Measurements from ENCODE around the gene PDE4C. TPM values are rescaled to one million over a fixed set of nuclear protein-coding genes. Genes with fewer than 3 reads are reported as not detected.
A peak's percentile ranks its signal among the peaks of the same experiment; 100 is the strongest.

PDE4C gene
- total RNA-seq, result under 0.01 TPM in 2 replicates

DNA sequence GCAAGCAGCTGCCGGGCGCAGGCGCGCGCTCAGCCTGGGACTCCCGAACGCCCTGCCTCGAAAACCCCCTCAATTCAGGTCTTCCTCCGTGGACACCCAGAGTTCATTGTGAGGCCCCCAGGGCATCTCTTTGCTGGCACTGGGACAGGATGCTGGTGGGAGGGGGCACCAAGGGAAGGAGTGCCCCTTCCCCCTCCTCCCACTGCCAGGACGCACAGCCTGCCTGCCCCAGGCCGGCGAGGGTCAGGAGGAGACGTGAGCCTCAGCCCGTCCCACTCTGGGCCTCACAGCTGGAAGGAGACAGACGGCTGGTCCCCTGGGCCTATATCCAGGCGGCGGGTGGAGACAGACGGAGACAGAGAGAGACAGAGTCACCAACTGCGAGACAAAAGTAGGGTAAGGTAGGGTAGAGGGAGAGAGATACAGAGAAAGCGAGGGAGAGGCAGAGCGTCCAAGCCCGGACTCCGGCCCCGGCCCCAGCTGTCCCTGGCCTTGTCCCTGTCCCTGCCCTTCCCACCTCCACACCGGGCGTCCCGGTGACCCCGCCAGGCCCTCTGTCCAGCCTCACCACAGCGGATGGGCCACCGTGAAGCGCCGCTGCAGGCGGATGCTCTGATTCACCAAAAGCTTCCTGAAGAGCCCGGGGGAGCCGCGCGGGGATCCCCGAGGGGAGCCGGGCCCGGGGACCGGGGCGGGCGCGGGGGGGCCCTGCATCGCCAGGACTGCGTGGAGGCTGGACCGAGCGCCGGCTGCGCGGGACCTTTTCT is at the start of gene PDE4C:
TSS of gene PDE4C (minus strand) at position 737 of the 767 bp plus-strand sequence. CDS start at position 714, 23 bp downstream.
- DNase-seq (ENCODE audit: low read depth in 2 of 2), result peak; percentile 62 to 67

DNA sequence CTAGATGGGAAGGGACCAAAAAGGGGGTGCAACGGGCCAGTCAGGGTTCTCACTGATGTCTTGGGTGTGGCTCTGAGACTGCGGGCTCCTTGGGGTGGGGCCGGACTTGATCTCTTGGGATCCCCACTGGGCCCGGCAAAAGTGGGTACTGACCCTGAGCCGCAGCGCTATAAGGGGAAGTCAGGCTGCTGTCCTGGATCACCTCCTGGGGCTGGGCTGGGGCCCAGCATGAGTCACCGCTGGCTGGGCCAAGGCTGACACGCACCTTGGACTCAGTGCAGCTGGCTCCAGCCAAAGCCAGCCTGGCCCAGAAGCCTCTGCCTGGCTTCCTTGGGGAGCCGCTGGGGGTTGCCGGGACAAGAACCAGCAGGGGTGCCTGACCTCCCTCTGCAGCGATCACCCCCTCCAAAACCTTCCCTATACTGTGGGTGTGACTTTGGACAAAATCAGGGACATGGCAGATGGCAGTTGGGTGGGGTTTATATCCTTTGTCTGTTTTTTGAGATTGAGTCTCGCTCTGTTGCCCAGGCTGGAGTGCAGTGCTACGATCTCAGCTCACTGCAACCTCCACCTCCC is 48.6 kb upstream of the PDE4C start:
- DNase-seq (ENCODE audit: low read depth in 2 of 2), result peak; percentile 87

GRCh38 chr19:18274219-18274780 is 48.1 kb upstream of the PDE4C start, which contains the start of gene IQCN:
Gene IQCN, minus strand, starts transcription at chr19:18274452. Its CDS starts 4,974 bp downstream, at chr19:18269478.
- peak; percentile 28 to 65 for DNase-seq (ENCODE audit: low read depth in 2 of 2)

- no peak for DNase-seq (ENCODE audit: low read depth in 2 of 2)
Measured at GRCh38 chr19:18273561-18274218, 47.5 kb upstream of the PDE4C start.

DNA sequence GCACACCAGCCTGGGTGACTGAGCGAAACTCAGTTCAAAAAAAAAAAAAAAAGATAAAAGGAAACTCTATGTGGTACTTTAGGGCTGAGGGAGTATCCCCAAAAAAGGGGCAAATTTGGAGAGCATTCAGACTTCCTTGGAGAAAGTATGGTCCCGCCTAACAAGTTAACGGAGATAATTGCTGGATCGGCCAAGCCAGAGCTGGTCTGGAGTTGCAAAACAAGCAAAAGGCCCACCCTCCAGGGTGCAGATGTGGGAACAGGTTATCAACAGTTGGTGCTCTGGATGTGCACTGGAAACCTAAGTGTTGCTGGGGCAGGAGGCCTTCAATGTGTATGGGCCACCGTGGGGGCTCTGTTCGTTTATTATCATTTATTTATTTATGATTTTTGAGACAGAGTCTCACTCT is 45.2 kb upstream of the PDE4C start:
- DNase-seq (ENCODE audit: low read depth in 2 of 2), result peak in 1 of 2 donors; percentile 13

- DNase-seq (ENCODE audit: low read depth in 2 of 2), result no peak
Measured at GRCh38 chr19:18270326-18270725, 44.1 kb upstream of the PDE4C start.

GRCh38 chr19:18269070-18269723 is 43.0 kb upstream of the PDE4C start:
- no peak for DNase-seq (ENCODE audit: low read depth in 2 of 2)

- DNase-seq (ENCODE audit: low read depth in 2 of 2), result no peak
Measured at GRCh38 chr19:18266771-18267686, 40.8 kb upstream of the PDE4C start.

DNA sequence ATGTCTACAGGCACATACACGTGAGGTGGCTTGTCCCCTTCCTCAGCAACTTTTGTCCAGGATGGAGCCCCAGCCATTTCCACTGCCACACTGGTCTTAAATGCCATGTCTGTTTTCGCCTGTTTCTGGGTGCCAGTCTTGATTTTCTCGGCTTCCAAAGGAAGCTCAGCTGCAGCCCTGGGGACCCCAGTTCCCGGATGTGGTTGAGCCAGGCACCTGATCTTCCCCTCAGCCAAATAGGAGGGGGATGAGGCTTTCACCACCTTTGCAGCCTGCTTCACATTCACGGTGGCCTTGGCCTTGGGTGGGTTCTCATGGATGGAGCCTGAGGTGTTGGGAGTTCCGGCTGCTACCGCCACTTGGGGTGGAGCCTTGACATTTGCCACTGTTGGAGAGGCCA is 39.3 kb upstream of the PDE4C start:
- no peak for DNase-seq (ENCODE audit: low read depth in 2 of 2)

DNA sequence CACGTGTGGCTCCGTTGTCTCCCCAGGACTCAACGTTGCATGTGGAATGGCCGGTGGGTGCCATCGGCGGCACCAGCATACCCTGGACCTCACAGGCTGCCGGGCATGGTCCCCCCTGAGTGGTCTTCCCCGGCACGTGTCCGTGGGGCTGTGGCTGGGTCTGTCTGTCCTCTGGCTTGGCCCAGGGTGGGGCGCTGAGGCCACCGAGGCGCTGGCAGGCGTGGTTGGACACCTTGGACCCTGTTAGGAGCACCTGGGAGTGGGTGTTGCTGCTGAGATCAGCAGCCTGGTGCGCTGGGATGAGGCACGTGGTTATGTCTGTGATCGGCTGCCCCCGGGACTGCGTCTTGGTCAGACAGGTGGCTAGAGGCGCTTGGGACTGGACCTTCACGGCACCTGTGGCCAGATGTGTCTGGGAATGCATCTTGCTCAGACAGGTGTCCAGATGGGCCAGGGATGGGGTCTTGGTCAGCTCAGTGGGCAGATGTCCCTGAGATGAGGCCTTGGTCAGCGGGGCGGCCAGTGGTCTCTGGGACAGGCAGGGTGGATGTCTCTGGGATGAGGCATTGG is 38.8 kb upstream of the PDE4C start:
- DNase-seq (ENCODE audit: low read depth in 2 of 2), result no peak

DNA sequence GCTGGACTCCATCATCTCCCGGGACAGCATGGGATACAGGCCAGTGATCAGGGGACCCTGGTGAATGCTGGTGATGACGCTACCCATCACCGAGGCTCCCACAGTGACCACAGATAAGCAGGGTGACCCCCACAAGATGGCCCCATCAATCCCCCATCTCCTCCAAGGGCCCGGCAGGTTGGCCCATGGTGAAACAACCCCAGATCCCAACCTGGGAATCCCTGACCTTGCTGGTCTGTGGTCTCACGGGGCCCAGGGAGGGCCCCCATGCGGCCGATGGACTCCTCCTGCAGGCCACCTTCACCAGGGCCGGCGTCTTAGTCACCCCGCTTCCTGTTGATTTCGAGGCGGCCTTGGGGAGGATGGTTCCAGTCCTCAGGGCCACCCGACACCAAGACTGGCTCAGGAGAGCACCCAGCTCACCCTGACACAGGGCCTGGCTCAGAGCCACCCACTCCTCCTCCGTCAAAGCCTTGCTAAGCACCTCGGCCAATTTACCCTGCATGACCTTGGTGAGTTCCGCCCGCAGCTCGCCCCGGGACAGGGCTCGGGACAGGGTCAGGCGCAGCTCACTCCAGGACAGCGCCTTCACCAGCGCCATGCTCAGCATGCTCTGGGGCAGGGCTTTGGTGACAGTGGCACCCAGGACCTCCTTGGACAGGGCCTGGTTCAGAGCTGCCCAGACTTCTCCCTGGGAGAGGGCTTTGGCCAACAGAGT is 38.1 kb upstream of the PDE4C start:
- no peak for DNase-seq (ENCODE audit: low read depth in 2 of 2)

DNA sequence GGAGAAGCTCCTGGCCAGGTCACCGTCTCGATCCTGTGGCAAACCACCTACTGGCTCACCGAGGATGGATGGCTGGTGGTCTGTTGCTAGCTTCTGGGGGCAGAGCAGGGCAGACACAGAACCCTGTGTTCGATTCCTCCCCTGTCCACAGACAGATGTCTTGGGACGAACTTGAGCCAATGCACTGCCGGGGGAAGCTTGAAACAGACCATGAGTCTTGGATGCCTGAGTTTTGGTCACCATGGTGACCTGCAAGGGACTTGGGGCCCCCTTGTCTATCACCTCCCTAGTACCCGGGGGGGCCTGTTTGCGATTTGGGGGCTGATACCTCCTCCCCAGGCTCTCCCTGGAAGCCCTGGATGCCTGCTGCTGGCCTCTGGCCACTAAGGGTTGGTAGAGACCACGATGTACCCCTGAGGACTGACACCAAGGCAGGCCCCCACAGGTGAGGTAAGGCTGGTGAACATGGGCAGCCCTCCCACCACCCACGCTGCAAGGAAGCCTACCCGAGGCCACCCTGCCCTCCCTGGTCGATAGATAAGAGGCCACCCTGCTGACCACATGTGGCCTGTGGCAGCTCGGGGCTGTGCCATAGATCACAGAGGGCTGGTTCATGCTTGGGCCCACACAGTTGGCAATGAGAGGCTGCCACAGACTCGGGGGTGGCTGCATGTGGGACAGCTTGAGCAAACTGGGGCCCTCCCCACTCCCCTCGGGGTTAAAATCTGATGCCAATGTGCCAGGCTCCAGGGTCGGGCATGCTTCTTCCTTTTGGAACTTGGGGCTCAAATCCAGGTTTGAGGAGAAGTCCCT is 37.3 kb upstream of the PDE4C start:
- no peak for DNase-seq (ENCODE audit: low read depth in 2 of 2)

- no peak for DNase-seq (ENCODE audit: low read depth in 2 of 2)
Measured at GRCh38 chr19:18262917-18263316, 36.7 kb upstream of the PDE4C start.

DNA sequence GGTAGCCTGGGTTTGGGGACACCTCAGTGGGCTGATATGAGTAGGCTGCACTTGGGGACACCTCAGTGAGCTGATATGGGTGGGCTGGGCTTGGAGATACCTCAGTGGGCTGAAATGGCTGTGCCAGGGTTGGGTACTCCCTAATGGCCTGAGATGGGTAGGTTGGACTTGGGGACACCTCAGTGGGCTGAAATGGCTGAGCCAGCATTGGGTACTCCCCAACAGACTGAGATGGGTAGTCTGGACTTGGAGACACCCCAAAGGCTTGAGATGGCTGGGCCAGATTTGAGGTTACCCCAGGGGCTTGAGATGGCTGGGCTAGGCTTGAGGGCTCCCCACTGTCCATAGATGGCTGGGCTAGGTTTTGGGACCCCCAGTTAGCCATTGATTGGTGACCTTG is 35.9 kb upstream of the PDE4C start:
- DNase-seq (ENCODE audit: low read depth in 2 of 2), result no peak

DNA sequence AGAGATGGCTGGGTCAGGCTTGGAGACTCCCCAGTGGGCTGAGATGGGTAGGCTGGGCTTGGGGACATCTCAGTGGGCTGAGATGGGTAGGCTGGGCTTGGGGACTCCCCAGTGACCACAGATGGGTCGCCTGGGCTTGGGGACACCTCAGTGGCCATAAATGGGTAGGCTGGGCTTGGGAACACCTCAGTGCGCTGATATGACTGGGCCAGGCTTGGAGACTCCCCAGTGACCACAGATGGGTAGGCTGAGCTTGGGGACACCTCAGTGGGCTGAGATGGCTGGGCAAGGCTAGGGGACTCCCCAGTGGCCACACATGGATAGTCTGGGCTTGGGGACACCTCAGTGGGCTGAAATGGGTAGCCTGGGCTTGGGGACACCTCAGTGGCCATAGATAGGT is 35.2 kb upstream of the PDE4C start:
- no peak for DNase-seq (ENCODE audit: low read depth in 2 of 2)

GRCh38 chr19:18259893-18260292 is 33.7 kb upstream of the PDE4C start:
- DNase-seq (ENCODE audit: low read depth in 2 of 2), result no peak

DNA sequence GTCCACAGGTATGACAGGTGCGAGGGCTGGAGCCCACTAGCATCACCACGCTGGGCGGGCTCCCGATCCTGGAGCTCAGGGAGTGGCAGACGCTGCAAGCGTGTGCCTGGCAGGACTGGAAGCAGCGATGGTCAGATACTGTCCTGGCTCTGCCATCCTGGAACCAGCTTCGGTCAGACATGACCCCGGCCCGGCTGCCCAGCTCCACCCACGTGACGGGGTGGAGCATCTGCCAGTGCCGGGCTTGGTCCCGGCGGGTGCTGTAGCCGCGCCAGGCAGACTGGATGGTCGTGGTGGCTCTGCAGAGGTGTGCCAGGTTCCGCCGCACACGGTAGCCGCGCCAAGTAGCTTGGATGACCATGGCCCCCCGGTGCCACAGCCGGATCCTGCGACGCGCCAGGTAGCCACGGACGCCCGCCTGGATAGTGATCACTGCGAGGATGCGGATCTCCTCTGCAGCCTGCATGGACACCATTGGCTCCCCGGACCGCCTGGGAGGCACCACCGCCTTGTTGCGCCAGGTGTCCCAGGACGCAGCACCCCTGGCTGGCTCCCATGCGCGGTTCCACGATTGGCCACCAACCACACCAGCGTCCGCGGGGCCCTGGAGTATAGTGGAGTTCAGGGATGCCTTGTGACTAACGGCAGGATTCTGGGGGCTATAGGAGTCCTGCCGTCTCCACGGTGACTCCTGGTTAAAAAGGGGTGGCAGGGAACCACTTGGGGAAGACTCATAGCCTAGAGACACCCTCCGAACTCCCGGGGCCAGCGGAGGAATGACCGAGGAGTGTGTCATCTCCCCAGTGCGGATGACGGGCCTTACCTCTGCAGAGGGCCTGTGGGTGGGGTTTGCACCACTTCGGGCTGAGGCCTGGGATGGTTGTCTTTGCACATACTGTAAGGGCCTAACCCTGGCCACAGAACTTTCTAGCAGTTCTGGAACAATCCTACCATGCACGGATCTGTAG is 31.5 kb upstream of the PDE4C start:
- DNase-seq (ENCODE audit: low read depth in 2 of 2), result no peak

All from lung microvascular endothelial cell (primary cell).